Measurements from ENCODE around the gene COL27A1. TPM values are rescaled to one million over a fixed set of nuclear protein-coding genes. Genes with fewer than 3 reads are reported as not detected.

COL27A1 gene
- total RNA-seq: 10 to 100 TPM in 1 of 2 experiments, 1 to 10 TPM in 1; 7.0 to 10.6 TPM

DNA sequence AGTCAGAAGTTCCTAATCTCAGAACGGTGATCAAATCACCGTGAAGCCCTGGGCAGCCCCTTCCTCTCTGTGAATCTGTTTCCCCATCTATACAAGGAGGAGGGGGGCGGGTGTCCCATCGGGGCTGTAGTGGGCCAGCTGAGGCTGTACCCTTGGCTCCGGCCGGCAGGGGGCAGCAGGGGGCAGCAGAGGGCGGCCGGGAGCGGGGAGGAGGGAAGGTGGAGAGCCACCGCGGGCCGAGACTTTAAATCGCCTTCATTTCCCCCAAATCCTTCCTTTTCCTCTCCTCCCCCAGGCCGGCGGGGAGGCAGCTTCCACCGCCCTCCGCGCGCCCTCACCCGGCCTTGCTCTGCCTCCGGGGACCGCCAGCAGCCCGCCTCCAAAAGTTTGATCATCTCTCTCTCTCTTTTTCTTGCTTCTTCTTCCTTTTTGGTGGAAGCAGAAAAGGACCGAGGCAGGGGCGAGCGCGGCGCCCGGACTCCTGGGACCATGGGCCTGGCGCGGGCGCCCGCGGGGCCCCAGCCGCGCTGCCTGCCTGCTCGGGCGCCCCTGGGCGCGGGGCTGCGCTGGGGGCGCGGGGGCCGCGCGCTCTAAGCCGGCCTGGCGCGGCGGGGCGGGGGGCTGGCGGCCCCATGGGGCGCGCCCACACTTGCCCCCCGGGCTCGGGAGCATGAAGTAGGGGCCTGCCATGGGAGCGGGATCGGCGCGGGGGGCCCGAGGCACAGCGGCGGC is at the start of gene COL27A1:
Gene COL27A1 (plus strand): TSS at position 275 of the 732 bp plus-strand sequence. CDS start 414 bp downstream, at position 689.
- no peaks in the 10 kb centered on the region for H3K9me3 Mint-ChIP-seq

DNA sequence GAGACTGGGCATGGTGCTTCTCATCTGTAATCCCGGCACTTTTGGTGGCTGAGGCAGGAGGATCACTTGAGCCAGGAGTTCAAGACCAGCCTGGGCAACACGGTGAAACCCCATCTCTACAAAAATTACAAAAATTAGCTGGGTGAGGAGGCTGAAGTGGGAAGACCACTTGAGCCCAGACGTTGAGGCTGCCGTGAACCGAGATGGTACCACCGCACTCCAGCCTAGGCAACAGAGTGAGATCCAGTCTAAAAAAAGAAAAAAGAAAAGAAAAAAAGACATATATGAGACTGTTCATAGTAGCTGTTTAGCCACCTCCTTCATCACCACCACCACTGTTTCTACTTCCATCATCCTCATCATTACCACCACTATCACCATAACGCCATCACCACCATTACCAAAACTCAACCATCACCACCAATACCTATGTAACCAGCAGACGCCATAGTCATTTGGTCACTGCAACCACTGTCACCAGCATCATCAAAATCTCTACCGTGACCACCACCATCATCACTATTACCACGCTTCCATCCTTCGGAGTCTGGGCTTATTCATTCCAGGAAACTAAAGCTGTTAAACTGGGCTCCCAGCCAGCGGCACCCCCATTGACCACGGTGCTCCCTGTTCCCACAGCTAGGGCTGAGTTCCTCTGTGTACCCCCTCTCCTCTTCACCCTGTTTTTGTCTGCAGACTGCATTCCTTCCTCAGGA is 47.9 kb upstream of the COL27A1 start:
- Mint-ChIP-seq H3K4me1 (ENCODE audit: low read depth) (no peaks in the 10 kb centered on the region), H3K4me3 (no peak overlapping the region), H3K27ac (no peak overlapping the region), H3K27me3 (ENCODE audit: low read depth) (peaks cover 3% of the 10 kb centered on the region), H3K9me3 (peaks cover 2% of the 10 kb centered on the region), H3K36me3 (ENCODE audit: low read depth) (no peaks in the 10 kb centered on the region)
- no peak for DNase-seq
- CTCF ChIA-PET: interaction anchor here (0.5 to 4.9 kb wide), 18 partner anchors 11 to 209 kb away, joined by 3 to 38 read pairs (median 5); partner anchors contain the start of genes AMBP and COL27A1
- intact Hi-C loops (cut with micrococcal nuclease): loop anchor here (1.0 kb wide), 3 partner anchors 48 to 198 kb away; partner anchors contain the start of gene COL27A1

More for the DNA sequence above, at the start of gene COL27A1:
- intact Hi-C loops (cut with micrococcal nuclease): loop anchor here (1.0 to 10.0 kb wide), 4 partner anchors 47 to 239 kb away; no protein-coding TSS in a partner anchor
- CTCF ChIA-PET: interaction anchor here (0.7 to 5.6 kb wide), 9 partner anchors 12 to 152 kb away, joined by 3 to 38 read pairs (median 4); no protein-coding TSS in a partner anchor
- DNase-seq: peak; percentile 87
- Mint-ChIP-seq H3K27ac (peak within 1 kb of the TSS; percentile 62), H3K36me3 (ENCODE audit: low read depth) (no peaks in the 10 kb centered on the region), H3K4me3 (peak within 1 kb of the TSS; percentile 81), H3K27me3 (ENCODE audit: low read depth) (peaks cover 27% of the 10 kb centered on the region), H3K4me1 (ENCODE audit: low read depth) (peaks cover 16% of the 10 kb centered on the region)

DNA sequence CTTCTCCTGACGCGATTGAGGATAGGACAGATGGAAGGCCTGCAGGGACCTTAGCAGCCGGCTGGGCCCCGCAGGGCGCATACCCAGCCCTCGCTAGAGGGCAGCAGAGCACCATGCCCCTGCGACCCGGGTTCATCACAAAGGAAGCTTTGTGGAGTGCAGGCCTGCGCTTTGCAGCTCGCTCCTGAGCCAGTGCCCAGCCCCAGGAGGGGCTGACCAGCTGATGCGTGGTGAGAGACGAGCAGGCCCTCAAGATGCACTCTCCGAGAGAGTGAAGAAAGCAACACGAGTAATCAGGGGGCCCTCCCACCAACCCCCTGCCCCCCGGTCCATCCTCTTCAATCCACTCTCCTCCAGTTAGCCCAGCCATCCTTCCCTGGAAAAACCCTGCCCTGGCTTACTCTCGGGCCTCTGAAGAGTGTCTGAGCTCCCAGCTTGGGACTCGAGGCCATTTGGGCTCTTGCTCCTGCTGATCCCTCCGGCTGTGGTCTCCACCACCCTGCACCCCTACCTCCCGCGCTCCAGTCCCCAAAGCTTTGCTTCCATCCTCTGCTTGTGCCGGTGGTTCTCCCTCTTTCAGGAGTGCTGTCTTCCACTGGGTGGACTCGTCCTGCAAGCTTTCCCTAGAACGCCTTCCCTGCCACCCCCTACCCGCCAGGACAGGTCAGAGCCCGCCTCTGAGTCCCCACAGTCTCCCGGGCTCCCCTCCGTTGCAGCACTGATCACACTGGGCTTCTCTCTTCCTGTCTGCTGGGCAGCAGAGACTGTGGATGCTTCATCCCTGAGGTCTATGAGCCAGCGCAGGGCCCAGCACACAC is 47.1 kb upstream of the COL27A1 start:
- Mint-ChIP-seq H3K9me3 (no peaks in the 10 kb centered on the region), H3K4me1 (ENCODE audit: low read depth) (no peaks in the 10 kb centered on the region), H3K4me3 (no peak overlapping the region), H3K27me3 (ENCODE audit: low read depth) (peaks cover 6% of the 10 kb centered on the region), H3K36me3 (ENCODE audit: low read depth) (no peaks in the 10 kb centered on the region), H3K27ac (no peak overlapping the region)
- intact Hi-C loops (cut with micrococcal nuclease): loop anchor here (1.0 kb wide), 3 partner anchors 47 to 197 kb away; partner anchors contain the start of gene COL27A1
- peak; percentile 78 for DNase-seq
- CTCF ChIA-PET: interaction anchor here (0.8 to 4.9 kb wide), 20 partner anchors 10 to 208 kb away, joined by 3 to 38 read pairs (median 5); partner anchors contain the start of genes AMBP and COL27A1

DNA sequence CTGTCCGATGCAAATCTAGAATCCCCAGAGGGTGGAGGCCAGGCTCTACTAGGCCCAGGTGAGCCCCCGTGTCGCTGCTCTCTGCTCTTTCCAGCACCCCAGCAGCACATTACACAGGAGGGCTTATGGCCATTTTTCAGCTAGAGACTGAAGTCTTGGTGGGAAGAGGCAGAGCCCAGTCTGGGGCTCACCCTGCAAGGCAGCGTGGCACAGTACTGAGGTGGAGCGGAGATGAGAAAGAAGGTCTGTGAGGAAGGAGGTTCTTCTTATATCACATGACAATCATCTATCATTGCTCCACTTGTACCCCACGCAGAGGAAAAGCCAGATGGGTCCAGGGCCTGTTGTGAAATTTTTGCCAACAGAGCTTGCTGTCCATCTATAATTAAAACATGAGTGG is 46.2 kb upstream of the COL27A1 start:
- DNase-seq: no peak
- CTCF ChIA-PET: interaction anchor here (1.0 to 4.9 kb wide), 10 partner anchors 18 to 189 kb away, joined by 3 to 38 read pairs (median 6); partner anchors contain the start of gene COL27A1
- no peaks in the 10 kb centered on the region for H3K9me3 Mint-ChIP-seq
- no peak overlapping the region for H3K4me3 Mint-ChIP-seq
- peaks cover 11% of the 10 kb centered on the region for H3K27me3 Mint-ChIP-seq (ENCODE audit: low read depth)
- H3K27ac Mint-ChIP-seq: peak overlapping the region; percentile 39
- intact Hi-C loops (cut with micrococcal nuclease): no loop called here
- no peaks in the 10 kb centered on the region for H3K4me1 Mint-ChIP-seq (ENCODE audit: low read depth)
- no peaks in the 10 kb centered on the region for H3K36me3 Mint-ChIP-seq (ENCODE audit: low read depth)

DNA sequence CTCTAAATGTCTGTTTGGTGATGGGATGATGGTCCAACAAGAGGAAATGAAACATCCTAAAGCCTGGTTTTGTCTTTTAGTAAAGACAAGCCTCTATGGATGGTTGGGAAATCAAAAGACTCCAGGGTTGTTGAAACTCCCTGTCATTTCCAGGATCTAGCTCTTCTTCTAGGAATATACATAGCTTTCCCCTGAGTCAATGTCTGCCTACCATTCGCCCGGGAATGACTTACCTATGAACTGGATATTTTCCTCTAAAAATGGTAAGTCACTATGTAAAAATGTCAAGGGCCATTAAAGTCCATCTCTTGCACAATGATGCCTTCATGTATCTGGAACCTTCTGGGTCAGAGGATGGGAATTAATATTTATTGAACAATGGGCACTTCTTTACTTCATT is 45.2 kb upstream of the COL27A1 start:
- CTCF ChIA-PET: interaction anchor here (0.6 to 4.9 kb wide), 4 partner anchors 11 to 181 kb away, joined by 3 to 38 read pairs (median 20); partner anchors contain the start of gene KIF12
- Mint-ChIP-seq H3K27me3 (ENCODE audit: low read depth) (peaks cover 11% of the 10 kb centered on the region), H3K4me1 (ENCODE audit: low read depth) (no peaks in the 10 kb centered on the region), H3K27ac (no peak overlapping the region), H3K36me3 (ENCODE audit: low read depth) (no peaks in the 10 kb centered on the region), H3K4me3 (no peak overlapping the region), H3K9me3 (no peaks in the 10 kb centered on the region)
- intact Hi-C loops (cut with micrococcal nuclease): no loop called here
- DNase-seq: no peak

DNA sequence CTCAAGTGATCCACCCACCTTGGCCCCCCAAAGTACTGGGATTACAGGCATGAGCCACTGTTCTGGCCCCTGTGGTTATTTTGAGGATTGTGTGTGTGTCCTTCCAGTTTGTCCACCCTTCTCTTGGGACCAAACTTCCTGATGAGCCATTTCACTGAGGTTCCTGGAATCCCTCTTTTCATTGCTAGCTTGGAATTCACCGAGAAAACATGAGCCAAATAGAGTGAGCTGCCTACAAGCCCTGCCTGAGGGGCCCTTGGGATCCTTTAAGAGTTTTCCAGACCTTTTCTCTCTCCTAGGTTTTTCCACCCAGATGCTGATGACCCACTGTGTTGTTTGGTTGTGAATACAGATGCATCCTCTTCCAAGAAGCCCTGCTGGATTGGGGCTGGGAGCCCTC is 43.0 kb upstream of the COL27A1 start:
- Mint-ChIP-seq H3K4me3 (no peak overlapping the region), H3K27ac (no peak overlapping the region), H3K27me3 (ENCODE audit: low read depth) (peaks cover 15% of the 10 kb centered on the region), H3K4me1 (ENCODE audit: low read depth) (no peaks in the 10 kb centered on the region), H3K9me3 (no peaks in the 10 kb centered on the region), H3K36me3 (ENCODE audit: low read depth) (no peaks in the 10 kb centered on the region)
- DNase-seq: no peak
- CTCF ChIA-PET: interaction anchor here (1.4 kb wide), 1 partner anchor 149 kb away, joined by 3 read pairs; no protein-coding TSS in a partner anchor
- intact Hi-C loops (cut with micrococcal nuclease): no loop called here

DNA sequence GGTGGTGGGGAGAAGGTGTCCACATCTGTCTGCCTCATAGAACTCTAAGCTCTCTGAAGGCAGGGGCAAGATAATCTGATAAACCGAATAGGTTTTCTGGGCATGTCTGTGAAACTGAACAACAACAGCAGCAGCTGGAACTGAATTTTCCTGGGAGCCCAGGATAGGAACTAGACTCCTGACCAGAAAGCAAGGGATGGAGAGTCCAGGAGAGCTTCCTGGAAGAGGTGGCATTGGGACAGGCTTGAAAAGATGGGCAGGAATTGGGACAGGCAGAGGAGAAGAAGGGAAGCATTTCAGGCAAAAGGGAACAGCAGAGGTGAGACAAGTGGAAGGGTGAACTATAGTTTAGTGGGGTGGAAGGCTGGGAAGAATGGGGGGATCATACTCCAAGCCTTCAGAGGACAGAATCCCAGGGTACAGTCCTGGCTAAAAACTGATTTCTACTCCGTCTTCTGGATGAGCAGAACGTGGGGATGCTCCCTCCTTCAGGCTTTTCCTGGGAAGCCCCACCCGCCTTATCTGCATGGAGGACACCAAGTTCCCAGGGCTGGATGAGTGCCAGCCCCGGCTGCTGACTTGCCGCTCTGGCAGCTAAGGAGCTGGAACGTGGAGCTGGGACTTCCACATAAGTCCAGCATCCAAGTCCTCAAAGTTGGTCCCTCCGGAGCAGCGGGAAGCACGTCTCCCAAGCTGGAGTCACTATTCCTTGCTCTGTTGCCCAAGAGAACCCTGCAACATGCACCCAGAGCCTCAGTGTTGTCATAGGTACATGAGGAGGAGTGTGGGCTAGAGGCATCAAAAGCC is 42.4 kb upstream of the COL27A1 start:
- no peaks in the 10 kb centered on the region for H3K9me3 Mint-ChIP-seq
- no peaks in the 10 kb centered on the region for H3K4me1 Mint-ChIP-seq (ENCODE audit: low read depth)
- intact Hi-C loops (cut with micrococcal nuclease): no loop called here
- DNase-seq: no peak
- no peak overlapping the region for H3K4me3 Mint-ChIP-seq
- no peaks in the 10 kb centered on the region for H3K36me3 Mint-ChIP-seq (ENCODE audit: low read depth)
- H3K27me3 Mint-ChIP-seq (ENCODE audit: low read depth): peaks cover 15% of the 10 kb centered on the region
- no peak overlapping the region for H3K27ac Mint-ChIP-seq
- CTCF ChIA-PET: no interaction called here

DNA sequence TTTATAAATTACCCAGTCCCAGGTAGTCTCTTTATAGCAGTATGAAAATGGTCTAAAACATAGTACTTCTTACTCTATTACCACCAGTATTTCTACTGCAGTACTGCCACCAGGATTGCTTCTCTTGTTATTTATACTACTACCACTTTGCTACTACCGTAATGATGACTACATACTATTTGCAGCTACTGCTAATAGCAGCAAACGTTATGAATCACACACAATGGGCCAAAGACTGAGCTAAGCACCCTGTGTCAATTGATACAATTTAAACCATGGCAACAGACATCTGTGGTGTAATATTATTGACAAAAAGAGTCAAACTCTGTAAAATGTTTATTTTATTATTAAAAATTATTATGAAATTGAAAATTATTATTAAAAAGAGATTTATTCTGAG is 41.0 kb upstream of the COL27A1 start:
- DNase-seq: no peak
- Mint-ChIP-seq H3K4me1 (ENCODE audit: low read depth) (no peaks in the 10 kb centered on the region), H3K9me3 (no peaks in the 10 kb centered on the region), H3K27me3 (ENCODE audit: low read depth) (peaks cover 17% of the 10 kb centered on the region), H3K36me3 (ENCODE audit: low read depth) (no peaks in the 10 kb centered on the region), H3K4me3 (no peak overlapping the region), H3K27ac (no peak overlapping the region)
- CTCF ChIA-PET: interaction anchor here (1.8 kb wide), 1 partner anchor 177 kb away, joined by 6 read pairs; no protein-coding TSS in a partner anchor
- intact Hi-C loops (cut with micrococcal nuclease): no loop called here

DNA sequence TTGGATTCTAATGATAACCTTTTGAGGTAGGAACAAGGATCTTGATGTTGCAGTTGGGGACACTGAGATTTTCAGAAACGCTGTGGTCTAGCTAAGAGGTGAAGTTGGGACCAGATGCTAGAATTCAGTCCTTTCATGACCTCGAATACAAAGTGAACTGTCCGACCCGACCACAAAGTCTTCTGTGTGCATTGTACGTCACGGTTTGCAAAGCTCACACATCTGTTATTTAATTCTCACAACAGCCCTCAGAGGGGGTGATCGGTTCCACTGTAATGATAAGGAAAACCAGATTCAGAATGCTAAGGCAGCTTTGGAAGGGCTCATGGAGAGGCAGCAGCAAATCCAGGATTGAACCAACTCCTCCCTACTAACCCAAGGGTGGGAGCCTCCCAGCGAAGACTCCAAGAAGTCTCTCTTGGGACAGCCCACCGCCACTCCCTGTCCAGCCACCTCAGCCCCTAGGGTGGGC is 39.6 kb upstream of the COL27A1 start:
- peaks cover 17% of the 10 kb centered on the region for H3K27me3 Mint-ChIP-seq (ENCODE audit: low read depth)
- no peaks in the 10 kb centered on the region for H3K9me3 Mint-ChIP-seq
- no peak overlapping the region for H3K27ac Mint-ChIP-seq
- H3K36me3 Mint-ChIP-seq (ENCODE audit: low read depth): no peaks in the 10 kb centered on the region
- intact Hi-C loops (cut with micrococcal nuclease): no loop called here
- H3K4me1 Mint-ChIP-seq (ENCODE audit: low read depth): no peaks in the 10 kb centered on the region
- no peak overlapping the region for H3K4me3 Mint-ChIP-seq
- DNase-seq: no peak
- CTCF ChIA-PET: interaction anchor here (1.8 kb wide), 1 partner anchor 175 kb away, joined by 6 read pairs; no protein-coding TSS in a partner anchor

DNA sequence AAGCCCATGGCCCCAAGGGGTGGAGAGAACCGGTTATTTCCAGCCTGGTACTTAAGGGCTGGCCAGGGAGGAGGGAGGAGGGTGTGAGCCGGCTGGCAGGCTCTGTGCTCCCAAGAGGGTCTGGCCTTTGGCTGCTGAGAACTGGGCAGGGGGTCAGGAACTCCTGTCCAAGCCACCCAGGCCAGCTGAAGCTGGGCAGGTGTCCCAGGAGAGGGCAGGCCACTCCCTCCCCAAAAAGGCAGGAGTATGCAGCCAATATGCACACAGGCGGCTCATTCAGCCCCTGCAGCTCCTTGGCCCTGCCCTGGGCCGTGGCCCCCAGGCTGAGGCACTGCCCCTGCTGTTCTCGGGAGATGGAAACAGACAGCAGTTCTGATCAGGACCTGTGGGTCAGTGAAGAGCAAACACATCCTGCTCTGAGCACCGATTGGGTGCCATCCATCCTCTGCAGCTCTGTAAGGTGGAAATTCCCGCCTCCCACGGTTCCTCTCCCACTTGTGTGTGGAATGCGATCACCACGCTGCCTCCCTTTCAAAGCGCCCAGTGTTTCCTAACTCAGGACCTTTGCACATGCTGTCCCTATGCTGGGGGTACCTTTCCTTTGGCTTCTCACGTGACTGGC is 39.1 kb upstream of the COL27A1 start:
- no peak overlapping the region for H3K27ac Mint-ChIP-seq
- CTCF ChIA-PET: no interaction called here
- intact Hi-C loops (cut with micrococcal nuclease): no loop called here
- H3K4me3 Mint-ChIP-seq: no peak overlapping the region
- no peaks in the 10 kb centered on the region for H3K9me3 Mint-ChIP-seq
- H3K36me3 Mint-ChIP-seq (ENCODE audit: low read depth): no peaks in the 10 kb centered on the region
- H3K27me3 Mint-ChIP-seq (ENCODE audit: low read depth): peaks cover 17% of the 10 kb centered on the region
- DNase-seq: no peak
- no peaks in the 10 kb centered on the region for H3K4me1 Mint-ChIP-seq (ENCODE audit: low read depth)

DNA sequence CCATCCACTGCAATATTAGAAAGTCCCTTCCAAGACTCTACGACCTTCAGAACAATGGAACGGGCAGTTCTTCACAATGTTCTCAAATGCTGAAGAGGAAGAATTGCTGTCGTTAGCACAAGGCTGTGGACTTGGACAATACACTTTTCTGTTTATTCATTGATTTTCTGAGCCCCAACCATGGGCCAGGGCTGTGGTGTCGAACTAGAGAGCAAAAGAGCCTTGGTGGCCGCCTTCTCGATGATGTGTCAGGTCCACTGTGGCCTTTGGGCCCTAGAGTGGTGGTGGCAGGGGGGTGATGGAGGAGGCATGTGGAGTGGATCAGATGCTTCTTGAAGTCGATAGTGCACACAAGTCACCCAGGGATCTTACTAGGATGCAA is 37.7 kb upstream of the COL27A1 start:
- Mint-ChIP-seq H3K36me3 (ENCODE audit: low read depth) (no peaks in the 10 kb centered on the region), H3K4me3 (no peak overlapping the region), H3K27me3 (ENCODE audit: low read depth) (peaks cover 17% of the 10 kb centered on the region), H3K27ac (no peak overlapping the region), H3K9me3 (no peaks in the 10 kb centered on the region), H3K4me1 (ENCODE audit: low read depth) (no peaks in the 10 kb centered on the region)
- CTCF ChIA-PET: no interaction called here
- DNase-seq: no peak
- intact Hi-C loops (cut with micrococcal nuclease): no loop called here

All from activated naive CD4-positive, alpha-beta T cell treated with anti-CD3 and anti-CD28 coated beads for 36 hours (primary cell).